Epidermal melanocyte (primary cell): ENCODE results near the gene SEC22A.
A peak's percentile ranks its signal among the peaks of the same experiment; 100 is the strongest.

Experiments
- DNase-seq: peaks from one replicate; pipeline ENCODE4 v3.0.0; 2011; ENCODE audit warnings: low spot score; ENCODE audit not compliant: insufficient read length

SEC22A gene

GRCh38 chr3:123201557-123202427, at the start of gene SEC22A:
Gene SEC22A (plus strand): TSS chr3:123201943. CDS start chr3:123209218, 7,275 bp downstream.
- peak; percentile 83 for DNase-seq

- DNase-seq, result no peak
Observed at GRCh38 chr3:123152687-123153086, 49.1 kb upstream of the SEC22A start.

GRCh38 chr3:123153125-123154019, 48.4 kb upstream of the SEC22A start:
- no peak for DNase-seq

GRCh38 chr3:123154020-123154985, 47.4 kb upstream of the SEC22A start:
- DNase-seq, result no peak

- no peak for DNase-seq
Observed at GRCh38 chr3:123155471-123156011, 46.2 kb upstream of the SEC22A start.

GRCh38 chr3:123156276-123156995, 45.3 kb upstream of the SEC22A start:
- DNase-seq, result no peak

- DNase-seq, result no peak
Observed at GRCh38 chr3:123157209-123157597, 44.5 kb upstream of the SEC22A start.

GRCh38 chr3:123157598-123158287, 44.0 kb upstream of the SEC22A start:
- no peak for DNase-seq

GRCh38 chr3:123158330-123158729, 43.4 kb upstream of the SEC22A start:
- DNase-seq, result no peak

- DNase-seq, result no peak
Observed at GRCh38 chr3:123158899-123159390, 42.8 kb upstream of the SEC22A start.

GRCh38 chr3:123159926-123160635, 41.7 kb upstream of the SEC22A start:
- DNase-seq, result no peak

GRCh38 chr3:123161167-123161566, 40.6 kb upstream of the SEC22A start:
- no peak for DNase-seq

- DNase-seq, result no peak
Observed at GRCh38 chr3:123163141-123163540, 38.6 kb upstream of the SEC22A start.

- no peak for DNase-seq
Observed at GRCh38 chr3:123165163-123165562, 36.6 kb upstream of the SEC22A start.

GRCh38 chr3:123167686-123168085, 34.1 kb upstream of the SEC22A start:
- DNase-seq, result no peak

GRCh38 chr3:123168122-123168521, 33.6 kb upstream of the SEC22A start:
- DNase-seq, result no peak

- no peak for DNase-seq
Observed at GRCh38 chr3:123168605-123169004, 33.1 kb upstream of the SEC22A start.

GRCh38 chr3:123169492-123169929, 32.2 kb upstream of the SEC22A start:
- no peak for DNase-seq

- no peak for DNase-seq
Observed at GRCh38 chr3:123169930-123170329, 31.8 kb upstream of the SEC22A start.
